ENCODE results near the gene GLYAT. TPM values are rescaled to one million over a fixed set of nuclear protein-coding genes. Genes with fewer than 3 reads are reported as not detected.

Gene GLYAT
- total RNA-seq, 1 experiment from 2014 or later: 0.39 TPM

DNA sequence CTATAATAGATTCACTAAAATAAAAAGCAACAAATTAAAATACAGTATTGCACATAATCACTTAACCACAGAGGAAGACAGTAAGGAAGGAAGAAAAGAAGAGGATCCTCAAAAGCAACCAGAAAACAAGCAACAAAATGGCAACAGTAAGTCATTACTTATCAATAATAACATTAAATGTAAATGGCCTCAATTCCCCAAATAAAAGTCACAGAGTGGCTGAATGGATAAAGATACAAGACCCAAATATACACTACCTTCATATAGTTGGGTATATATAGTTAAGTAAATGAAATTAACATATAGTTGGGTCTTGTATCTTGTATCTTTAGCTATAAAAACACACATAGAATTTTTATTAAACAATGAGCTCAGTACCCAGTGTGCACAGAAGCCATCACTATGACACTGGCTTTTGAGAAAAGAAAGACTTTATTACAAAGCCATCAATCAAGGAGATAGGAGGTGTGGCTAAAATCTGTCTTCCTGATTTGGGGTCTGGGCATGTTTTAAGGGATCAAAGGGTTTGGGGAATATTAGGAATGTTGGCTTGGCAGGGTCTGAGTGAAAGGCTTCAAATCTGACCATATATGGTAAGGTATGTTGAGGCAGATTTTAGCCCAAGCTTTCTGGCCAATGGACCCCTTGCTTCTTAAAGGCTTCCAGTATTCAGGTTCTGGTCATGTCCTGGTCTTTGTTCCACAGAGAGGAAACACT is 13.4 kb upstream of the GLYAT start:
- TF ChIP-seq EZH2 (IDR thresholded peaks at IDR 0.05; ENCODE audit: borderline replicate concordance, low read depth, low read length, poor library complexity, severe bottlenecking): no peak
- TF ChIP-seq, protein P1, sequence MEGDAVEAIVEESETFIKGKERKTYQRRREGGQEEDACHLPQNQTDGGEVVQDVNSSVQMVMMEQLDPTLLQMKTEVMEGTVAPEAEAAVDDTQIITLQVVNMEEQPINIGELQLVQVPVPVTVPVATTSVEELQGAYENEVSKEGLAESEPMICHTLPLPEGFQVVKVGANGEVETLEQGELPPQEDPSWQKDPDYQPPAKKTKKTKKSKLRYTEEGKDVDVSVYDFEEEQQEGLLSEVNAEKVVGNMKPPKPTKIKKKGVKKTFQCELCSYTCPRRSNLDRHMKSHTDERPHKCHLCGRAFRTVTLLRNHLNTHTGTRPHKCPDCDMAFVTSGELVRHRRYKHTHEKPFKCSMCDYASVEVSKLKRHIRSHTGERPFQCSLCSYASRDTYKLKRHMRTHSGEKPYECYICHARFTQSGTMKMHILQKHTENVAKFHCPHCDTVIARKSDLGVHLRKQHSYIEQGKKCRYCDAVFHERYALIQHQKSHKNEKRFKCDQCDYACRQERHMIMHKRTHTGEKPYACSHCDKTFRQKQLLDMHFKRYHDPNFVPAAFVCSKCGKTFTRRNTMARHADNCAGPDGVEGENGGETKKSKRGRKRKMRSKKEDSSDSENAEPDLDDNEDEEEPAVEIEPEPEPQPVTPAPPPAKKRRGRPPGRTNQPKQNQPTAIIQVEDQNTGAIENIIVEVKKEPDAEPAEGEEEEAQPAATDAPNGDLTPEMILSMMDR (conservative IDR thresholded peaks at IDR 0.05; ENCODE audit: low read depth, low read length): no peak
- CTCF ChIA-PET: no interaction called here
- no peaks in the 10 kb centered on the region for H3K4me1 ChIP-seq (ENCODE audit: insufficient read depth, low read length, poor library complexity, severe bottlenecking)
- POLR2A ChIA-PET (ENCODE audit: low non-redundant PET): interaction anchor here (0.6 kb wide), 1 partner anchor 409 kb away, joined by 3 read pairs; no protein-coding TSS in a partner anchor
- DNase-seq (ENCODE audit: low spot score): no peak
- H3K27ac ChIP-seq (ENCODE audit: low read depth, low read length, poor library complexity, severe bottlenecking): no peak overlapping the region
- no peaks in the 10 kb centered on the region for H3K27me3 ChIP-seq (replicated peaks; ENCODE audit: insufficient read depth, low read depth, low read length, poor library complexity)
- H3K9me3 ChIP-seq (ENCODE audit: low read depth, low read length, poor library complexity, severe bottlenecking): peaks cover 3% of the 10 kb centered on the region
- H3K4me3 ChIP-seq (ENCODE audit: low read depth, low read length, poor library complexity, severe bottlenecking): no peak overlapping the region
- intact Hi-C loops (cut with micrococcal nuclease; ENCODE audit: unreplicated experiment): no loop called here
- BruUV-seq (replicated peaks): no TSS peak
- no peaks in the 10 kb centered on the region for H3K36me3 ChIP-seq (ENCODE audit: insufficient read depth, low read length, poor library complexity, severe bottlenecking)

DNA sequence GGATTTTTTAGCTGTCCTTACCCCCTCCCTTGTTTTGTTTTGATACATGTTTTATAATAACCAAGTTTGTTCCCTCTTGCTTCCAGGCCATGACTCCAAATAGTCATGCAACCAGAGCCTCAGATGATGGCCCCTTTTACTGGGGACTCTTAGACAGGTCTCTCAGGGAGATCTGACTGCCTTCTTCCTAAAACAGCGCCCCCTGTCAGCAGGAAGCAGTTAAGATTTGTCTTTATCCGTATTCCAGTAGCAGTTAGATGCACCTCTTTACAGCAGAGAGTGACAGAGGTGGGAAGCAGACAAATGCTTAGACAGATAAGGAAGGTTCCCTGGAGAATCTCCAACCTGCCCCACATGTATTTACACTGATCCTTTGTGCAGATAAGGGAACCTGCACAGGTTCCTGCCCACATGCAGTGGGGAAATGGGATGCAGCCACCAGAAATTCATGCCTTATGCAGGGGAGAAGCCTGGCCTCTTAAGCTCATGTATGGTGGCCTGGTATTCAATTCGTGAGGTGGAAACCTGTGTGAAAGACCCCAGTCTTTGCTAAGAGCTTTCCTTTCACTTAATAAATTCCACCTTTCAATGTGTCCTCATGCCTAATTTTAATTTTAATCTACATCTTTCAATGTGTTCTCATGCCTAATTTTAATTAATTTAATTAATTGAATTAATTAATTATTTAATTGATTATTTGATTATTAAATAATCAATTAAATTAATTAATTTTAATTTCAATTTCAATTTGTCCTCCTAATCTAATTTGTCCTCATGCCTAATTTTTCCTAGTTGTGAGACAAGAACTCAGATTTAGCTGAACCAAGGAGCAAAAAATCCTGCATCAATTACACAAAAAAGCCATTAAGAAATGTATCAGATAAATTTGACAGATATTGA is 11.5 kb upstream of the GLYAT start:
- no peak overlapping the region for H3K4me3 ChIP-seq (ENCODE audit: low read depth, low read length, poor library complexity, severe bottlenecking)
- H3K9me3 ChIP-seq (ENCODE audit: low read depth, low read length, poor library complexity, severe bottlenecking): peaks cover 3% of the 10 kb centered on the region
- intact Hi-C loops (cut with micrococcal nuclease; ENCODE audit: unreplicated experiment): no loop called here
- TF ChIP-seq EZH2 (IDR thresholded peaks at IDR 0.05; ENCODE audit: borderline replicate concordance, low read depth, low read length, poor library complexity, severe bottlenecking): no peak
- TF ChIP-seq, protein P1 (conservative IDR thresholded peaks at IDR 0.05; ENCODE audit: low read depth, low read length): peak; percentile 44
- ChIA-PET POLR2A (ENCODE audit: low non-redundant PET) (no interaction called here), CTCF (no interaction called here)
- no peak overlapping the region for H3K27ac ChIP-seq (ENCODE audit: low read depth, low read length, poor library complexity, severe bottlenecking)
- no peaks in the 10 kb centered on the region for H3K36me3 ChIP-seq (ENCODE audit: insufficient read depth, low read length, poor library complexity, severe bottlenecking)
- no peaks in the 10 kb centered on the region for H3K4me1 ChIP-seq (ENCODE audit: insufficient read depth, low read length, poor library complexity, severe bottlenecking)
- DNase-seq (ENCODE audit: low spot score): peak; percentile 11
- BruUV-seq (replicated peaks): no TSS peak
- no peaks in the 10 kb centered on the region for H3K27me3 ChIP-seq (replicated peaks; ENCODE audit: insufficient read depth, low read depth, low read length, poor library complexity)

DNA sequence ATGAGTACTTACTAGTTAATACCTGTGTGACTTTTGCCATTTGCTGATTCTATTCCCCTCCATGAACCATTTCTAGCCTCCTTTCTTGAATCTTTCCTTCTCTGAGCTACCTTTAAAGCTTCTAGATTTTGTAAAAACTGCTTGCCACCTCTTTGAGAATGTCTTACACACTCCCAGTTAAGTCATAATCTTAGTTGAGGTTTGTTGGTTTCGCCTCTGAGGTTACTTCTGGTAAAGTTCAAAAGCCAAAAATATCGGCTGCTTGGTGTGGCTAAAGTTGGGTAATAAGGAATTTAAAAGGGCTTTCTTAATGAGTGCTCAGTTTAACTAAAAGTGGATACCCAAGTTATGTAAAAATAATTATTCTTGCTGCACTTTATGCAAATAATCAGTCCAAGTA is 10.4 kb upstream of the GLYAT start:
- CTCF ChIA-PET: no interaction called here
- POLR2A ChIA-PET (ENCODE audit: low non-redundant PET): no interaction called here
- H3K27ac ChIP-seq (ENCODE audit: low read depth, low read length, poor library complexity, severe bottlenecking): no peak overlapping the region

More for the DNA sequence above, 10.4 kb upstream of the GLYAT start:
- Histone ChIP-seq H3K4me3 (ENCODE audit: low read depth, low read length, poor library complexity, severe bottlenecking) (no peak overlapping the region), H3K36me3 (ENCODE audit: insufficient read depth, low read length, poor library complexity, severe bottlenecking) (no peaks in the 10 kb centered on the region), H3K27me3 (replicated peaks; ENCODE audit: insufficient read depth, low read depth, low read length, poor library complexity) (no peaks in the 10 kb centered on the region), H3K4me1 (ENCODE audit: insufficient read depth, low read length, poor library complexity, severe bottlenecking) (no peaks in the 10 kb centered on the region), H3K9me3 (ENCODE audit: low read depth, low read length, poor library complexity, severe bottlenecking) (peaks cover 3% of the 10 kb centered on the region)
- intact Hi-C loops (cut with micrococcal nuclease; ENCODE audit: unreplicated experiment): no loop called here
- no peak for TF ChIP-seq EZH2 (IDR thresholded peaks at IDR 0.05; ENCODE audit: borderline replicate concordance, low read depth, low read length, poor library complexity, severe bottlenecking)
- TF ChIP-seq, protein P1 (conservative IDR thresholded peaks at IDR 0.05; ENCODE audit: low read depth, low read length): no peak
- DNase-seq (ENCODE audit: low spot score): no peak
- BruUV-seq (replicated peaks): no TSS peak

Data from A673 (cell line).